ENCODE results near the gene SORBS2. TPM values are rescaled to one million over a fixed set of nuclear protein-coding genes. Genes with fewer than 3 reads are reported as not detected.

SORBS2 gene
- total RNA-seq, 1 donor = 1.7 TPM

DNA sequence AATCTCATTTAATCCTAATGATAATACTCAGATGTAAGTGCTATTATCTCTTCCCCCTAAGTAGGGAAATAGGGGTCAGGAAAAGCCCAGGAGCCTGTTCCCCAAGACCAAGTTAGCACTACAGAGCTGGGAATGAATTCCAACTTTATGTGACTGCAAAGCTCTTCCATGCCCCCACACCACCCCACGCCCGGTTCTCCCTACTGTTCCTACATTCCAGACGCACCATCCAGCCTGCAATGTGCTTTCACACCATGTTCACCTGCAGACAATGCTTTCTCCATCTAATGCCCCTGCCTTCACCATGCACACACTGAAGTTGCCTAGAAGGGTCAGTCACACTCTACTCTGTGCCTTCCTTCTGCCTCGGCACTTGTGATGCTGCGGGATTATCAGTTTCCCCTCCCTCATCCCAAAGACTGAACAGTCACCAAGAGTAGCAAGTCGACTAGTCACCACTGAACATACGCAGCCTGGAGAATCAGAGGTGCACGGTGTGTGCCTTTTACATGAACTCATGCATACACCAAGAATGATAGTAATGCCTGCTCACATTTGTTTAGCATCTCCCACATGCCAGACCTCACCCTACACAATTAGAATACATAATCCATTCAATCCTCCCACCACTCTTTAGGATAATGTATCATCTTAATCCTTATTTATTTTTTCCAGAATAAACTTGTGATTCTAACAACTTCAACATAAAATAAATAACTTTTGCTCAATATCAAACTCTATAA lies 14.2 kb downstream of the SORBS2 start:
- no peak for DNase-seq (ENCODE audit: low read depth)
- H3K4me3 ChIP-seq (ENCODE audit: low read depth, low read length) = no peak overlapping the region
- TF ChIP-seq CTCF (IDR thresholded peaks at IDR 0.05; ENCODE audit: insufficient read depth, low read depth, low read length) = no peak

DNA sequence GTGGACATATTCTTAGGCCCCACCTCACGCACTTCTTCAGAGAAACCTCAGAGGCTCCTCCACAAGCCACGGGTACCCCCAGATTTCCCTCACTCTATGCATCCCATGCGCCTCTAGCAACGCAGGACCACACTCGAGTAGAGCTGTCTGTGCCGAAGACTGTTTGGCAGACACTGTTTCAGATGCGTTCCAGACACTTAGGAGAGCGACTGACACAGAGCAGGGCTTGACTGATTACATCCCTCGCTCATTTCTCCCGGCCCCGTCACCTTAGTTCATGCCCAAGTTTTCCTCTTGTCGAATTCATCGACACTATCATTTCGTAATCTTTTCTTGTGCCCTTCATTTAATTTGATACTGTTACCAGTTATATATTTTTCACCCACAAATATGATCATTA lies 15.0 kb downstream of the SORBS2 start:
- no peak for DNase-seq (ENCODE audit: low read depth)
- no peak for TF ChIP-seq CTCF (IDR thresholded peaks at IDR 0.05; ENCODE audit: insufficient read depth, low read depth, low read length)
- H3K4me3 ChIP-seq (ENCODE audit: low read depth, low read length) = no peak overlapping the region

GRCh38 chr4:185796176-185796575 lies 15.8 kb downstream of the SORBS2 start:
- H3K4me3 ChIP-seq (ENCODE audit: low read depth, low read length) = no peak overlapping the region
- no peak for TF ChIP-seq CTCF (IDR thresholded peaks at IDR 0.05; ENCODE audit: insufficient read depth, low read depth, low read length)

DNA sequence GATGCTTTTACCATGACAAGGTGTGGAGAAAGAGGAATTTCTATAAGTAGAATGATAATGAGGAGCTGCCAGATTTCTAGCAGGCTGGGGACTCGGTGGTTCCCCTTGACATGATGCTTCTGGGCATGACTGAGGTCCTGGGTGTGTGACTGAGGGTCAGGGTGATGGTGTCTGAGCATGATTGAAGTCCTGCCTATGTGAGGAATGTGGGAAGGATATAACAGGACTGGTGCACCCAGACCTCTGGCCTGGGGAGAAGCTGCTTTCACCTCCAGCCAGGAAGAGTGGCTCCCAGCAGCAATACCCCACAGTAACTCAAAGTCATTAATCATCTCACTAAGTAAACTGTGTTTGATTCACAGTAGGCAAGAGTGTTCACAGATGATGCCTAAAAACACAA lies 17.4 kb downstream of the SORBS2 start:
- no peak overlapping the region for H3K4me3 ChIP-seq (ENCODE audit: low read depth, low read length)
- DNase-seq (ENCODE audit: low read depth) = no peak
- no peak for TF ChIP-seq CTCF (IDR thresholded peaks at IDR 0.05; ENCODE audit: insufficient read depth, low read depth, low read length)

More at GRCh38 chr4:185796176-185796575, 15.8 kb downstream of the SORBS2 start:
- peak; percentile 57 for DNase-seq (ENCODE audit: low read depth)

GRCh38 chr4:185793716-185794115 lies 18.3 kb downstream of the SORBS2 start:
- DNase-seq (ENCODE audit: low read depth) = no peak
- no peak overlapping the region for H3K4me3 ChIP-seq (ENCODE audit: low read depth, low read length)
- no peak for TF ChIP-seq CTCF (IDR thresholded peaks at IDR 0.05; ENCODE audit: insufficient read depth, low read depth, low read length)

DNA sequence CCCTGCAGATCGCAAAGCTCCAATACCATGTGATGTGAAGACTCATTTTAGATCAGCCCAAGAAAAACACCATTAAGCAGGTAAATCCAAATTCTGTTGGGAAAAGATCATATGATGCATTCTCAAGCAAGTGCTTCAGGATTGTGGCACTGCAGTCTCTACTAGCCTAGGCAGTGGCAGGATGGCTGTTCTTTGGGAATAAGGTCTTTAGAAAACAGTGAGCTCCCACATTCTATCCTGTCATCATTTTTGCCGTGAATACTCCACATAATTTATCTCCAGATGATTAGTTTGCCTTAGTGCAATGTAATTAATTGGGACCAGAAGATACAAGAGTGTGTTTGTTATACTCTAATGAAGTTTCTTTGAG lies 18.9 kb downstream of the SORBS2 start:
- DNase-seq (ENCODE audit: low read depth) = no peak
- no peak overlapping the region for H3K4me3 ChIP-seq (ENCODE audit: low read depth, low read length)
- TF ChIP-seq CTCF (IDR thresholded peaks at IDR 0.05; ENCODE audit: insufficient read depth, low read depth, low read length) = no peak

Data from fibroblast of villous mesenchyme (primary cell).